Measurements from ENCODE around the gene UBE2J2.

The UBE2J2 gene

DNA sequence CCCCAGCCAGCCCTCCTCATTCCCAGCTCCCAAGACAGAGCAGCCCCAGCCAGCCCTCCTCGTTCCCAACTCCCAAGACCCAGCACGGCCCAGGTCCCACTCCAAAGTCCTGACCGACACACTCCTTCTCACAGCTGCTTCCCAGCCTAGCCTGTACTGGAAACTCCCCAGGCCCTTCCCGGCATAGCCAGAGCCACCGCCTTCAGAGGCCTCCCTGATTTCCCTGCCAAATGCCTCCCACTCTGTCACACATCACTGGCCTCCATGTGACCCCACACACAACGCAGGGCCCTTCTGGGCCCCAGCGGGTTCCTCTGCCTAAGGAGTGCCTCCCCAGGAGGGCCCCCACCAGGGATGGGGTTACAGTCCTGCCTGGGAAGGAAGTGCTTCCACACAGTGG lies 2.8 kb downstream of the UBE2J2 start:
- Histone ChIP-seq H3K4me3 (ENCODE audit: control insufficient read depth in 1 of 7, extremely low read depth in 1 of 7, insufficient read depth in 4 of 7, low read depth in 2 of 7, low read length in 6 of 7) (no peak overlapping the region), H3K27ac (ENCODE audit: insufficient read depth in 1 of 2, low read depth in 1 of 2, low read length in 2 of 2, poor library complexity in 1 of 2, severe bottlenecking in 2 of 2) (peak overlapping the region; percentile 15 to 33), H3K27me3 (replicated peaks in 2 of 5; ENCODE audit: control insufficient read depth in 4 of 5, insufficient read depth in 5 of 5, low read length in 4 of 5) (no peaks in the 10 kb centered on the region), H3K36me3 (ENCODE audit: control insufficient read depth in 4 of 4, insufficient read depth in 4 of 4, low read length in 3 of 4) (peaks cover 7 to 44% (median 15%) of the 10 kb centered on the region in 4 experiments), H3K4me1 (ENCODE audit: control extremely low read depth in 1 of 4, control insufficient read depth in 4 of 4, insufficient read depth in 4 of 4, low read length in 3 of 4) (peaks cover 4 to 34% (median 26%) of the 10 kb centered on the region in 4 experiments), H3K9me3 (ENCODE audit: control extremely low read depth in 1 of 5, control insufficient read depth in 4 of 5, insufficient read depth in 2 of 5, low read depth in 1 of 5, low read length in 4 of 5) (no peaks in the 10 kb centered on the region)
- POLR2A ChIA-PET, result no interaction called here
- 94% methylated on average over 5 of the region's 7 CpGs for WGBS (ENCODE audit: insufficient coverage)
- CTCF ChIA-PET, result interaction anchor here (1.6 to 2.1 kb wide), 3 partner anchors 8 to 20 kb away, joined by 4 to 10 read pairs (median 7); no protein-coding TSS in a partner anchor
- no peak for DNase-seq

DNA sequence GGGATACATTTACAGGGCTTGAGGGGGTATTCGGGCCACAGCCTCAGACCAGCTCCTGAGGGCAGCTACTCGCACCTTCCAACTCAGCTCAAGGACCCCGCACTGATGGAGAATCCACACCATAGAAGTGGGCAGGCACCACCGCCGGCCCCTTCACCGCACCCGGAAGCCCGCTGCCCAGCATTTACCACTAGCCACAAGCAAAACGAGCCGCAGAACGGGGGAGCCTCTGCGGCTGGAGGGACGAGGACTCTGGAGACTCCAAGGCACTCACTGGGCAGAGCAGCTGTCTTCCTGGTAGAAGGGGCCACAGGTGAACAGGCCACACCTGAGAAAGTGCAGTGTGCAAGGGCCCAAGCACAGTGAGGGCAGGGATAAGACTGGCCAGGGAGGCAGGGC lies 5.4 kb downstream of the UBE2J2 start:
- DNase-seq, result no peak
- ChIA-PET CTCF (interaction anchor here (1.2 kb wide), 1 partner anchor 147 kb away, joined by 3 read pairs; no protein-coding TSS in a partner anchor), POLR2A (no interaction called here)
- Histone ChIP-seq H3K4me3 (ENCODE audit: control insufficient read depth in 1 of 7, extremely low read depth in 1 of 7, insufficient read depth in 4 of 7, low read depth in 2 of 7, low read length in 6 of 7) (no peak overlapping the region), H3K27ac (ENCODE audit: insufficient read depth in 1 of 2, low read depth in 1 of 2, low read length in 2 of 2, poor library complexity in 1 of 2, severe bottlenecking in 2 of 2) (peak overlapping the region in 1 of 2 experiments; percentile 1), H3K9me3 (ENCODE audit: control extremely low read depth in 1 of 5, control insufficient read depth in 4 of 5, insufficient read depth in 2 of 5, low read depth in 1 of 5, low read length in 4 of 5) (no peaks in the 10 kb centered on the region), H3K27me3 (replicated peaks in 2 of 5; ENCODE audit: control insufficient read depth in 4 of 5, insufficient read depth in 5 of 5, low read length in 4 of 5) (no peaks in the 10 kb centered on the region), H3K4me1 (ENCODE audit: control extremely low read depth in 1 of 4, control insufficient read depth in 4 of 4, insufficient read depth in 4 of 4, low read length in 3 of 4) (peaks cover 4 to 24% (median 17%) of the 10 kb centered on the region in 4 experiments), H3K36me3 (ENCODE audit: control insufficient read depth in 4 of 4, insufficient read depth in 4 of 4, low read length in 3 of 4) (peaks cover 9 to 63% (median 30%) of the 10 kb centered on the region in 4 experiments)
- 97% methylated on average over 13 of the region's 13 CpGs for WGBS (ENCODE audit: insufficient coverage)

DNA sequence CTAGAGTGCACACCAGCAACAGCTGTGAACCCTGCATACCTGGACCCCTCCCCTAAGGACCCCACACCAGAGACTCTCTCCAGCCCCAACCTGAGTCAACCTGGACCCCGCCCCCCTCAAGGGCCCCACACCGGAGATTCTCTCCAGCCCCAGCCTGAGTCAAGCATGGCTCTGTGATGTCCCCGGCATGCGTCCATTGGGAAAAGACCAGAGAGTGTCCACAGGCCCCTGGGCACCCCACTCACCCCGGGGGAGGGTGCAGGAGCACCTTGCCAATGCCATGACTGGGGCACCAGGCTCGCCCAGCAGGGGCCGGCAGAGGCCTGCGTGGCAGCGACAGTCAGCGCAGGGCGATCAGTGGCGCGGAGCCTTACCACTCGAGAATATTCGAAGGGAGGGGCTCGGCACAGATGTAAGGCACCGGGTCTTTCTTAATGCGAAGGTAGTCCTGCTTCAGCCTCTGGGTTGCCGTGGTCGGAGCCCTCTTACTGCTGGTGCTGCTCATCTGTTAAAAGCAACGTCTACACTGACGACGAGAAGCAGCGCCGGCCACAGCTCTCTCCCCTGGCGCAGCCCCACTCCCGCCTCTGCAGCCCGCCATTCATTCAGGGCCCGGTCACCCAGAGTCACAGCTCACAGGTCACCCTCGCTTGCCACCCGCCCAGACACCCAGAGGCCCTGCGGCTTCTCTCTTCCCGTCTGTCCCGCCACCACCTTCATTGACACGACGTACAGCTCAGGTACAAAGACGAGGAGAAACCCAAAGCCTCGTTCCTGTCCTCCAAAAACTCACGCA lies 6.0 kb downstream of the UBE2J2 start:
- 97% methylated on average over 37 of the region's 39 CpGs for WGBS (ENCODE audit: insufficient coverage)
- DNase-seq, result no peak
- Histone ChIP-seq H3K4me3 (ENCODE audit: control insufficient read depth in 1 of 7, extremely low read depth in 1 of 7, insufficient read depth in 4 of 7, low read depth in 2 of 7, low read length in 6 of 7) (no peak overlapping the region), H3K27ac (ENCODE audit: insufficient read depth in 1 of 2, low read depth in 1 of 2, low read length in 2 of 2, poor library complexity in 1 of 2, severe bottlenecking in 2 of 2) (no peak overlapping the region), H3K4me1 (ENCODE audit: control extremely low read depth in 1 of 4, control insufficient read depth in 4 of 4, insufficient read depth in 4 of 4, low read length in 3 of 4) (peaks cover 4 to 19% (median 13%) of the 10 kb centered on the region in 4 experiments), H3K9me3 (ENCODE audit: control extremely low read depth in 1 of 5, control insufficient read depth in 4 of 5, insufficient read depth in 2 of 5, low read depth in 1 of 5, low read length in 4 of 5) (no peaks in the 10 kb centered on the region), H3K36me3 (ENCODE audit: control insufficient read depth in 4 of 4, insufficient read depth in 4 of 4, low read length in 3 of 4) (peaks cover 9 to 69% (median 34%) of the 10 kb centered on the region in 4 experiments), H3K27me3 (replicated peaks in 2 of 5; ENCODE audit: control insufficient read depth in 4 of 5, insufficient read depth in 5 of 5, low read length in 4 of 5) (no peaks in the 10 kb centered on the region)
- POLR2A ChIA-PET, result interaction anchor here (0.6 kb wide), 1 partner anchor 196 kb away, joined by 4 read pairs; no protein-coding TSS in a partner anchor
- CTCF ChIA-PET, result interaction anchor here (1.2 kb wide), 1 partner anchor 146 kb away, joined by 3 read pairs; no protein-coding TSS in a partner anchor

DNA sequence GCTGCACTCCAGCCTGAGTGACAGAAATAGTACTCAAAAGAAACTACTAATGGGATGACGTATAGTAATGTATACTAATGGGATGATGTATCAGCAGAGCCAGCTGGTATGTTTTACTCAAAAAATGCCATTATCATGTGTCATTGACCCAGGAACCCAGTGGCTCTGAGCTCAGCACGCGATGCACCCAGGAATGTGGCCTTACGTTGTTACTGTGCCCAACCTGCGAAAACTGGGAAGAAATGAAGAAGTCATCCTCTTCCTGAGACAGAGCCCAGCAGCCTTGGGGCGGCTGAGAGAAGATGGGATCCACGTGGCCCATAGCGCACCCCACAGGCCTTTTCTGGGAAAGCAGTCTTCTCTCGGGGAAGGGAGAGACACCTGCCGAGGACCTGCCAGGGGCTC lies 8.8 kb downstream of the UBE2J2 start:
- Histone ChIP-seq H3K9me3 (ENCODE audit: control extremely low read depth in 1 of 5, control insufficient read depth in 4 of 5, insufficient read depth in 2 of 5, low read depth in 1 of 5, low read length in 4 of 5) (no peaks in the 10 kb centered on the region), H3K36me3 (ENCODE audit: control insufficient read depth in 4 of 4, insufficient read depth in 4 of 4, low read length in 3 of 4) (peaks cover 4 to 77% (median 49%) of the 10 kb centered on the region in 4 experiments), H3K4me1 (ENCODE audit: control extremely low read depth in 1 of 4, control insufficient read depth in 4 of 4, insufficient read depth in 4 of 4, low read length in 3 of 4) (peaks cover 0 to 6% (median 4%) of the 10 kb centered on the region in 4 experiments), H3K27ac (ENCODE audit: insufficient read depth in 1 of 2, low read depth in 1 of 2, low read length in 2 of 2, poor library complexity in 1 of 2, severe bottlenecking in 2 of 2) (no peak overlapping the region), H3K4me3 (ENCODE audit: control insufficient read depth in 1 of 7, extremely low read depth in 1 of 7, insufficient read depth in 4 of 7, low read depth in 2 of 7, low read length in 6 of 7) (no peak overlapping the region), H3K27me3 (replicated peaks in 2 of 5; ENCODE audit: control insufficient read depth in 4 of 5, insufficient read depth in 5 of 5, low read length in 4 of 5) (no peaks in the 10 kb centered on the region)
- WGBS (ENCODE audit: insufficient coverage), result 98% methylated on average over 10 of the region's 10 CpGs
- CTCF ChIA-PET, result interaction anchor here (0.6 to 2.4 kb wide), 3 partner anchors 27 to 148 kb away, joined by 3 to 7 read pairs (median 3); no protein-coding TSS in a partner anchor
- POLR2A ChIA-PET, result no interaction called here
- peak in 1 of 3 donors; percentile 24 for DNase-seq

DNA sequence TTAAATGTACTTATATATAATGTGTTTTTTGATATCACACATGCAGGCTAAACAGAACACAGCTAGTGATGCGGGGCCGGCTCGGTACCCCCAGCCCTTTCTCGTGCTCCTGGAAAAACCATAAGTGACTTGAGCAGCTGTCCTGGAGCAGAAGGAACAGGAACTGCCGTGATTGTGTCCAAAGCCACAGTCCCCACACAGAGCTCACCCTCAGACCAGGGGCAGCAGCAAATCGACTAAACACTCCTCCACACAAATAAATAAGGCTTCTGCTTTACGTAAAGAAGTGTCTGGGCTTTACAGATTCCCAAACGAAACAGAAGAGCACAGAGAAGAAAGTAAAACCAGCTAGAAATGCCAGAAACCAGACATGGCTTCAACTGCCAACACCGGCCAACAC lies 9.6 kb downstream of the UBE2J2 start:
- Histone ChIP-seq H3K9me3 (ENCODE audit: control extremely low read depth in 1 of 5, control insufficient read depth in 4 of 5, insufficient read depth in 2 of 5, low read depth in 1 of 5, low read length in 4 of 5) (no peaks in the 10 kb centered on the region), H3K27me3 (replicated peaks in 2 of 5; ENCODE audit: control insufficient read depth in 4 of 5, insufficient read depth in 5 of 5, low read length in 4 of 5) (no peaks in the 10 kb centered on the region), H3K36me3 (ENCODE audit: control insufficient read depth in 4 of 4, insufficient read depth in 4 of 4, low read length in 3 of 4) (peaks cover 4 to 81% (median 54%) of the 10 kb centered on the region in 4 experiments), H3K27ac (ENCODE audit: insufficient read depth in 1 of 2, low read depth in 1 of 2, low read length in 2 of 2, poor library complexity in 1 of 2, severe bottlenecking in 2 of 2) (no peak overlapping the region), H3K4me1 (ENCODE audit: control extremely low read depth in 1 of 4, control insufficient read depth in 4 of 4, insufficient read depth in 4 of 4, low read length in 3 of 4) (peaks cover 0 to 6% (median 4%) of the 10 kb centered on the region in 4 experiments), H3K4me3 (ENCODE audit: control insufficient read depth in 1 of 7, extremely low read depth in 1 of 7, insufficient read depth in 4 of 7, low read depth in 2 of 7, low read length in 6 of 7) (no peak overlapping the region)
- POLR2A ChIA-PET, result interaction anchor here (0.9 kb wide), 1 partner anchor 9 kb away, joined by 8 read pairs; the partner anchor contains the start of gene UBE2J2
- 93% methylated on average over 9 of the region's 9 CpGs for WGBS (ENCODE audit: insufficient coverage)
- no peak for DNase-seq
- CTCF ChIA-PET, result interaction anchor here (0.9 to 2.4 kb wide), 2 partner anchors 28 to 142 kb away, joined by 3 to 7 read pairs; no protein-coding TSS in a partner anchor

DNA sequence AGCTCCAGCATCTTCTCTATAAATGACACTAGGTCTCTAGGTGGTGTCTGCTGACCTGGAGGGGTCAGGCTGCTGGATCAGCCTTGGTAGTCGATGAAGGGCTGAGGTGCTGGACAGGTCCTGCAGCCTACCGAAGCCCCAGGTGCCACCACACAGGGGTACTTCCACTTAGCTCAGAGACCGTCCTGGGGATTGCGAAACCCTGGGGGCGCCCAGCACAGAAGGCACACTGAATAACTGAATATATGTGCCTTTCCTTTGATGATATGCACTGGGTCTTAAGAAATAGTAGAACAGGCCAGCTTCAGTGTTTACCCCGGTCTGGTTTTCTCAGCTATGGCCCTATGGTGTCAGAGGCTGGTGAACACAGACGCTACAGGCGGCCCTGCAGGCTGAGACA lies 10.9 kb downstream of the UBE2J2 start:
- whole genome bisulfite sequencing (ENCODE audit: insufficient coverage), result 97% methylated on average over 8 of the region's 8 CpGs
- ChIA-PET POLR2A (no interaction called here), CTCF (interaction anchor here (0.7 to 1.2 kb wide), 2 partner anchors 9 to 140 kb away, joined by 3 to 4 read pairs; no protein-coding TSS in a partner anchor)

DNA sequence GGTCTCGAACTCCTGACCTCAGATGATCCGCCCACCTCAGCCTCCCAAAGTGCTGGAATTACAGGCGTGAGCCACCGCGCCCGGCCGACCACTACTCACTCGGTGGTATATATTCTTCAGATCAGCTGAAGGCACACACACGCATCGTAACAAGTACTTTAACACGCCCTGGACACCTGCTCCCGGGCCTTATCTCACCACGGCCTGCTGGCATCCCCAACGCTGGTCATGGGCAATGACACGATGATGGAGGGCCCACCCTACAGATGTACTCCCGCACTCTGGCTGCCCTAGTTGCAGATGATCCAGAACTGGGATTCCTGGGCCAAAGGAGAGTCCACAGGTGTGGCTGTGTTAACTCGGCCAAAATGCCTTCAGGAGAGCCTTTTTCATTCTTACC lies 11.6 kb downstream of the UBE2J2 start:
- Histone ChIP-seq H3K4me1 (ENCODE audit: control extremely low read depth in 1 of 4, control insufficient read depth in 4 of 4, insufficient read depth in 4 of 4, low read length in 3 of 4) (peaks cover 0 to 6% (median 4%) of the 10 kb centered on the region in 4 experiments), H3K9me3 (ENCODE audit: control extremely low read depth in 1 of 5, control insufficient read depth in 4 of 5, insufficient read depth in 2 of 5, low read depth in 1 of 5, low read length in 4 of 5) (no peaks in the 10 kb centered on the region), H3K4me3 (ENCODE audit: control insufficient read depth in 1 of 7, extremely low read depth in 1 of 7, insufficient read depth in 4 of 7, low read depth in 2 of 7, low read length in 6 of 7) (no peak overlapping the region), H3K27ac (ENCODE audit: insufficient read depth in 1 of 2, low read depth in 1 of 2, low read length in 2 of 2, poor library complexity in 1 of 2, severe bottlenecking in 2 of 2) (no peak overlapping the region), H3K36me3 (ENCODE audit: control insufficient read depth in 4 of 4, insufficient read depth in 4 of 4, low read length in 3 of 4) (peaks cover 2 to 75% (median 47%) of the 10 kb centered on the region in 4 experiments), H3K27me3 (replicated peaks in 2 of 5; ENCODE audit: control insufficient read depth in 4 of 5, insufficient read depth in 5 of 5, low read length in 4 of 5) (no peaks in the 10 kb centered on the region)
- ChIA-PET POLR2A (no interaction called here), CTCF (interaction anchor here (0.7 to 3.5 kb wide), 3 partner anchors 9 to 140 kb away, joined by 3 to 10 read pairs (median 4); no protein-coding TSS in a partner anchor)
- WGBS (ENCODE audit: insufficient coverage), result 98% methylated on average over 15 of the region's 17 CpGs
- DNase-seq, result no peak

More for the DNA sequence above, 10.9 kb downstream of the UBE2J2 start:
- Histone ChIP-seq H3K9me3 (ENCODE audit: control extremely low read depth in 1 of 5, control insufficient read depth in 4 of 5, insufficient read depth in 2 of 5, low read depth in 1 of 5, low read length in 4 of 5) (no peaks in the 10 kb centered on the region), H3K36me3 (ENCODE audit: control insufficient read depth in 4 of 4, insufficient read depth in 4 of 4, low read length in 3 of 4) (peaks cover 4 to 77% (median 52%) of the 10 kb centered on the region in 4 experiments), H3K27me3 (replicated peaks in 2 of 5; ENCODE audit: control insufficient read depth in 4 of 5, insufficient read depth in 5 of 5, low read length in 4 of 5) (no peaks in the 10 kb centered on the region), H3K27ac (ENCODE audit: insufficient read depth in 1 of 2, low read depth in 1 of 2, low read length in 2 of 2, poor library complexity in 1 of 2, severe bottlenecking in 2 of 2) (no peak overlapping the region), H3K4me3 (ENCODE audit: control insufficient read depth in 1 of 7, extremely low read depth in 1 of 7, insufficient read depth in 4 of 7, low read depth in 2 of 7, low read length in 6 of 7) (no peak overlapping the region), H3K4me1 (ENCODE audit: control extremely low read depth in 1 of 4, control insufficient read depth in 4 of 4, insufficient read depth in 4 of 4, low read length in 3 of 4) (peaks cover 0 to 6% (median 4%) of the 10 kb centered on the region in 4 experiments)
- no peak for DNase-seq

Measured in common myeloid progenitor, CD34-positive (primary cell).